Chondrocyte (in vitro differentiated cells): ENCODE measurements around the gene CSAG2. TPM values are rescaled to one million over a fixed set of nuclear protein-coding genes. Genes with fewer than 3 reads are reported as not detected.

Source experiments
- DNase-seq: peaks from one replicate; pipeline ENCODE4 v3.0.0; 2021; ENCODE audit warnings: mixed read lengths, low spot score
- H3K27ac Mint-ChIP-seq: one replicate; pipeline ENCODE4 v1.8.0; 2021; ENCODE audit warnings: mild to moderate bottlenecking, moderate library complexity, mixed read lengths; ENCODE audit not compliant: unreplicated experiment
- H3K27me3 Mint-ChIP-seq: 2 replicates; pipeline ENCODE4 v1.8.0; 2021; ENCODE audit warnings: low read depth, mixed read lengths
- H3K36me3 Mint-ChIP-seq: 2 replicates; pipeline ENCODE4 v1.8.0; 2021; ENCODE audit warnings: low read depth, mixed read lengths
- H3K4me1 Mint-ChIP-seq: 2 replicates; pipeline ENCODE4 v1.8.0; 2021; ENCODE audit warnings: low read depth, mild to moderate bottlenecking, mixed read lengths
- H3K4me3 Mint-ChIP-seq: one replicate; pipeline ENCODE4 v1.8.0; 2021; ENCODE audit warnings: mild to moderate bottlenecking, moderate library complexity, mixed read lengths; ENCODE audit not compliant: unreplicated experiment
- H3K9me3 Mint-ChIP-seq: 2 replicates; pipeline ENCODE4 v1.8.0; 2021; ENCODE audit warnings: low read depth, mixed read lengths
- CTCF ChIP-seq: fragments of 200-600 bp; sonication (generic); IDR thresholded peaks from 2 replicates; pipeline ENCODE4 v1.5.0; 2021; ENCODE audit warnings: antibody characterized with exemption, mild to moderate bottlenecking, moderate library complexity
- total RNA-seq: library from RNA; stranded (reverse); gene quantifications from 3 replicates; pipeline ENCODE4 v1.2.1, GENCODE V29; 2021

CSAG2 gene
- total RNA-seq, 1 donor from 2014 or later: not detected

GRCh38 chrX:152674135-152674534 is 34.9 kb downstream of the CSAG2 start:
- Mint-ChIP-seq H3K27me3 (no peaks in the 10 kb centered on the region), H3K4me1 (no peaks in the 10 kb centered on the region), H3K4me3 (no peak overlapping the region), H3K27ac (no peak overlapping the region), H3K36me3 (no peaks in the 10 kb centered on the region), H3K9me3 (peaks cover 16% of the 10 kb centered on the region)
- DNase-seq: no peak
- no peak for TF ChIP-seq CTCF

- DNase-seq: no peak
- H3K9me3 Mint-ChIP-seq: peaks cover 17% of the 10 kb centered on the region
- H3K27me3 Mint-ChIP-seq: no peaks in the 10 kb centered on the region
- no peak overlapping the region for H3K27ac Mint-ChIP-seq
- no peak for TF ChIP-seq CTCF
- no peaks in the 10 kb centered on the region for H3K36me3 Mint-ChIP-seq
- no peak overlapping the region for H3K4me3 Mint-ChIP-seq
- no peaks in the 10 kb centered on the region for H3K4me1 Mint-ChIP-seq
Observed at GRCh38 chrX:152663086-152663485, 46.0 kb downstream of the CSAG2 start.

GRCh38 chrX:152658302-152658701 is 50.8 kb downstream of the CSAG2 start:
- peaks cover 19% of the 10 kb centered on the region for H3K9me3 Mint-ChIP-seq
- H3K27me3 Mint-ChIP-seq: no peaks in the 10 kb centered on the region
- DNase-seq: no peak
- no peaks in the 10 kb centered on the region for H3K4me1 Mint-ChIP-seq
- no peak overlapping the region for H3K27ac Mint-ChIP-seq
- TF ChIP-seq CTCF: no peak
- H3K4me3 Mint-ChIP-seq: no peak overlapping the region
- H3K36me3 Mint-ChIP-seq: no peaks in the 10 kb centered on the region

Other genes starting within 250 kb of the CSAG2 start
- not detected in 3 replicates for gene GABRQ, start 71.4 kb downstream of the CSAG2 start, total RNA-seq
- not detected in 3 replicates for gene MAGEA3, start 10.5 kb downstream of the CSAG2 start, total RNA-seq
- not detected in 3 replicates for gene MAGEA2B, start 5.4 kb upstream of the CSAG2 start, total RNA-seq
- gene CSAG1, start 24.4 kb upstream of the CSAG2 start, total RNA-seq: not detected in 3 replicates
- not detected in 3 replicates for gene MAGEA12, start 24.5 kb upstream of the CSAG2 start, total RNA-seq
- not detected in 3 replicates for gene MAGEA2, start 44.6 kb upstream of the CSAG2 start, total RNA-seq
- gene CSAG3, start 49.9 kb upstream of the CSAG2 start, total RNA-seq: not detected in 3 replicates
- not detected in 3 replicates for gene MAGEA6, start 60.4 kb upstream of the CSAG2 start, total RNA-seq
- 27.0 to 42.3 TPM (median 30.0 TPM) in 3 replicates for gene CETN2, start 121.5 kb upstream of the CSAG2 start, total RNA-seq
- gene NSDHL, start 121.8 kb upstream of the CSAG2 start, total RNA-seq: 18.1 to 20.3 TPM (median 18.7 TPM) in 3 replicates
- 6.0 to 14.0 TPM (median 13.7 TPM) in 3 replicates for gene ZNF185, start 188.8 kb upstream of the CSAG2 start, total RNA-seq